ENCODE measurements around the gene PRM1.

- TF ChIP-seq EZH2 (IDR thresholded peaks at IDR 0.05; ENCODE audit: insufficient read depth, poor library complexity, severe bottlenecking): no peak
- no peak for TF ChIP-seq EZH2phosphoT487 (IDR thresholded peaks at IDR 0.05; ENCODE audit: insufficient read depth, low read depth)
Measured at GRCh38 chr16:11306997-11307638, 26.0 kb upstream of the PRM1 start.
